Retina (tissue), 1 donor: ENCODE results near the gene SPACA9.

Experiments
- DNase-seq: peaks from one replicate; pipeline ENCODE4 v3.0.0-alpha.2; 2016

Gene SPACA9

DNA sequence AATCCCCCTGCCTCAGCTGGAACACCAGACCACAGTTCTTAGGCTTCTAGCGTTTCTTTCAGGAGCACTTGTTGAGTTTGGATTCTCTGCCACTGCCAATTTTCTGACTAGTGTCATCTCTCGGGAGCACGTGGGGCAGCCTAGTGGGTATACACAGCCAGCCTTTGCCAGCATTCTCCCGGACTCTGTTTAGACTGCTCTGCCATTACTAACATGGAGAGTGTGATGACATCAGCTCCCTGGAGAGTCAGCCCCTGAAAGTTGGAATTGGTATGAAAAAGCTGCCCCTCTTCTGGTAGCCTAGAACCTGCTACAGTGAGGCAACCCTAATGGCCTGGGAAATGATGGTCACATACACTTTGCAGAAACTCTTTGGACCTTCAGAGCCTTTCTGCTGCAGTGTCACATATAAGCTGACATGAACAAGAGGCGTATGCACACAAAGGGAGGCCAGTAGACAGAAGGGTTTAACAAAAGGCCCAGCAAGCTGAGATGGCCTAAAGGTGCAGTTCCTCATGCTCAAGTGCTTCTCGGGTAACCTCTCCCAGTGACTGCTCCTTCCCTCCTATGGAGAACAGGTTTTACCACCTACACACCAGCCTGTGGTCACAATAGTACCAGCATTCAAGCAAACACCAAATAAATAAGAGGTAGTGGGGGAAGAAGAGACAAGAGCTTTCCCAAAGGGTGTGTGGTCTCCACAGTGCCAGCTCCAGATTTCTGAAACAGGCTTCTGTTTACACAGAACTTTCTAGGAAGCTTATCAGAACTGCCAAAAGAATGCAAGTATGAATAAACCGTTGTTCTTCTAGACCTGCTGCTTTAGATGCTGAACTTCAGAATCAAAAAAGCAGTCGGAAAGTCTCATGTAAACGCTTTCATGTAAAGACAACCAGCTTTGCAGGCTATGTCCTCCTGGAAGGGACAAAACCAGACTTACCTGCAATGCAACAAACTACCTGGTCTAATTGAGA is 16.5 kb downstream of the SPACA9 start:
- no peak for DNase-seq

DNA sequence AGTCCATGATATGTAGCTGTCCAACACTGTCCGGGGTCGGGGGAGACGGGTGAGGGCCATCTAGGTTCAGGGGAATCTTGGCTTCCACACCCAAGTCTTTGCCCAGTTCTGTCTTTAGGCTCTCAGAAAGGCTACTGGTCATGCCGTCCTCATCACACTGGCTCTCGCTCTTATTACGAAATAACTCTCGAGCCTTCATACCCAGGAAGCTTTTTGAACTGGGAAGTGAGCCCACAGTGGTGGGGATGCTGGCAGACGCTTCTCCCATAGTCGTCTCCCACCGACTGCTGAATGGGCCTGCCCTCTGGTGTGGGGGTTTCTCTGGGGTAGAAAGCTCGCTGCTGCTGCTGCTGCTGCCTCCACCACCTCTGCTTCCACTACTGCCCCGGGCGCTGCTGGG is 17.6 kb downstream of the SPACA9 start:
- no peak for DNase-seq

DNA sequence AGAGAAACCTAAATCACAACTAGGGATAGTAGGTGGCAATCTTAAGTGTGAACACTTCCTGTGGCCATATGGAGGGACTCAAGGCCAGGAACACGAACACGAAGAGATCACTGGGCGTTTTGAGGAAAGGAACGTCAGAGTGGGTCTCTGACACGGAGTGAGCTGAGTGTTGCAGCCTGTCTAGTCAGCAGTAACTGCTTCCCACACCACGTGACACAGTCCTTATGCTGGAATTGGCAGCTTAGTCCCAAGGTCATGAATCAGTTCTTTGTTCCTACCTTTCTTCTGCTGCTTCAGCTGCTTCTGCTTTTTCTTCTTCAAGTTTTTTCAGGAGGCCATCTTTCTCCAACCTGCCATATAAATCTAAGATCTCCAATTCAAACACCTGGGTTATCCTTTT is 18.2 kb downstream of the SPACA9 start:
- no peak for DNase-seq

DNA sequence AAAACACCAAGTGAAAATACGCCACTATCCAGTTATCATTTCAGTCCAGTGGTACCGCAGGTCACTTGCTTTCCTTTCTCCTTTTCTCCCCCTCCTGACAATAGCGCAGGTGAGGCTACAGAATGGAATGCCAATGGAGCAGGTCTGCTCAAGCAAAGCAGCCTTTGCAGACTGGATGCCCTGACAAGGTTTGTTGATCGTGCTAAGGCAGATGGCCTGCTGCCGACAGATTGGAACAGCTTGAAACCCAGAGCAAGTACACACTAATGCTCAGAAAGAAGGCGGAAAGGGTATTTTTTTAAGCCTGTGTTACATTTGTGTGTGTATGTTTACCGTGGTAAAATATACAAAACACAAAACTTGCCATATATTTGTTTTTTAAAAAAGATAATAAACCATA is 19.4 kb downstream of the SPACA9 start:
- no peak for DNase-seq

DNA sequence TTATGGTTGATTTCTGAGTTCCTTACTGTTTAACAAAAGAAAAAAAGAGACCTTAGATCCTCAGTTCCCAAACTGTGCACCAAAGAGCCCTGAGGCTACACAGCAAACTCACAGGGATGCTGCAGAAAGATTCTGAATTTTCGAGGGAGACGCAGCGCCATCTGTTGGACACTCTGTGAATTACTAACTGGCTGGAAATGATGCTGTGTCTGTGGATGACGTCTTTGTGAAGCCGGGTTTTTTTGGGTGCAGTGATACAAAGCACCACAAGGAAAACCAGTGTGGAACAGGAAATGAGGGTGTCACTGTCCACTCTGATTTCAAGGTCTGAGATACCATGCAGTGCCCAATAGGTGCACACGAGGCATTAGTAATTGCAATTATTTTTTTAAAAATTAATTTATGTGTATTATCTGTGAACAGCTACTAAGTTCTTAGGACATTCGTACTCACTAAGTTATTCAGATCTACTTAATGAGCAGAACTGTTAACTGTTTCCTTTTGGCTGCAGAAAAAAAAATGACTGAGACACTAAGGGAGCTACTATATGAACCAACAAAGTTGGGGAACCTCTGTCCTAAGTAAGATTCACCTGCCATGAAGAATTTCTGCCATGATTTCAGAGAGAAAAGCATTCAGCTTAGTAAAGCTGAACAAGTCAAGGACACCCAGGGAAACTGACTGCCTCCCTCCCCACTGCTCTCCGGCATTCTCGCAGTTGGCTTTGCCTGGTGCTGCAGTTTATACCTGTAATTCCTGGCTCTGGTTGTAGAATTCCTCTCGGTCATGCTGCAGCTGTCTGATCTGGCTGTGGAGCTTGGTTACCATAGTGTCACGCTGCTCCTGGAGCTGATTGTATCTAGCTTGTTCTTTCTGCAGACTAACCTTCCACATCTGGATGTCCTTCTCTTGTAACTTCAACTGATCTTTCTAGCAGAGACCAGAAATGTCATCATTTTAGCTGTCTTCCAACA is 23.4 kb downstream of the SPACA9 start:
- peak; percentile 91 for DNase-seq

DNA sequence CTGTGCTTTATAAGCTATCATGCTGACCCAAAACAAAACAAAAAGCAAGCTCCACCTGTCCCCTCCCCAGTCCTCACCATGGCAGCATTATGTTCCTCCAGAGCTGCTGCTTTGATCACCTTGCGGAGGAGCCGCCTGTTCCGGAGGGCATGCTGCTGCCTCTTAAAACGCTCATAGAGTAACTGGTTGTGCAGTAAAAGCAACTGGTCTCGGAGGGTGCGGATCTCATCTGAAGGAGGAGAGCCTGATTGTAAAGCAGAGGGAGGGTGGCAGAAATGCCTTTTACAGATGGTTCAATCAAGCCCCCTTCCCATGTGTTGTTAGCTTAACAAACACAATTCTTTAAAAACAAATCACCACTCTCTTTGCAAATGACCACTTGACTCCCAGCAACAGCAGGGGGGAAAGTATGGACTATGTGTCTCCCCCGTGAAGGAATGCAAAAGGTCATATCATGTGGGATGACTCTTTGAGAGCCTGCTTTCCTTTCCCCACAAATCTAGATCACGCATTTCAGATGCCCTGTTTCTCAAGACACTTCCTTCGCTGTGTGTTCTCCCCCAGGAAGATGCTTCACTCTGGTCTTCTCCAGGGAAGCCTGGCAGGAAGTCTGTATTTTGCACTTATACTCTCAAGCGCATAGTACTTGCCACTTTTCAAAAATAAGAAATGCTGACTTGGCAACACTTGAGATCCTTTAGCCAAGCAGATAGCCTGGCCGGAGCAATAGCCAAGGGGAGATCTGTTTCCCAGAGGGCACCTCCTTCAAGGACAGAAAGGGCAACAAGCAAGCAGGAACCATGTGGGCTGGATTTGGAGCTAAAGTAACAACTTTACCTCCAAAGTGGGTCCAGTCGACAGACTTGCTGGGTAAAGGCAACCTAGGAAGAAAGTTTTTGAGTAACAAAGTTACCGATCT is 25.1 kb downstream of the SPACA9 start:
- no peak for DNase-seq

DNA sequence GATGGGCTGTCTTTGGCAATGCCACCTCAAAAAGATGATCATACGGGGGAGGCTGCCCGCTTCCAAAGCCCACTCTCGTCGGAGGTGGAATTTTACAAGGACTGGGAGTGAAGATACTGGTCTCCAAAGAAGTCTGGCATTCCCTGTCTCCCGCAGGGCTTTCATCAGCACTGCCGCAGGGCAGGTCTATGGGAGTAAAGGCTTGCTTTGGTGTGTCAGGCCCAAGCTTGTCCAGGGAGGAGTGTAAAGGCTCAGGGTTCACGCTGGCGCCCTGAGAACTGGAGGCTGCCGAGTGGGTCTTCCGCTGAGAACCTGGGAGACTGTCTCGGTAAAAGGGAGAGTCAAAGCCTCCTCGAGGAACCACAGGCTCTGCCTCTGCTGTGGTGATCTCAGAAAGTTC is 27.0 kb downstream of the SPACA9 start:
- no peak for DNase-seq

DNA sequence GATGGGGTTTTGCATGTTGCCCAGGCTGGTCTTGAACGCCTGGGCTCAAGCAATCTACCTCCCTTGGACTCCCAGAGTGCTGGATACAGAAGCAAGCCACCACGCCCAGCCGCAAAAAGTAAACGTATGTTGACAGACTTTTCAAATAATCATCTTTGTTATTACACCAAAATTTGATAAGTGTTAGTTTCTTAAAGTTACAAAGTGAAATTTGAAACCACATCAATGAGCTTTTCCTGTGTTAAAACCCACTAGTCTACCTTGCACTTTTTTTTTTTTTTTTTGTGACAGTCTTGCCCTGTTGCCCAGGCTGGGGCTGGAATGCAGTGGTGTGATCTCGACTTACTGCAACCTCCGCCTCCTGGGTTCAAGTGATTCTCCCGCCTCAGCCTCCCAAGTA is 29.9 kb downstream of the SPACA9 start:
- no peak for DNase-seq

DNA sequence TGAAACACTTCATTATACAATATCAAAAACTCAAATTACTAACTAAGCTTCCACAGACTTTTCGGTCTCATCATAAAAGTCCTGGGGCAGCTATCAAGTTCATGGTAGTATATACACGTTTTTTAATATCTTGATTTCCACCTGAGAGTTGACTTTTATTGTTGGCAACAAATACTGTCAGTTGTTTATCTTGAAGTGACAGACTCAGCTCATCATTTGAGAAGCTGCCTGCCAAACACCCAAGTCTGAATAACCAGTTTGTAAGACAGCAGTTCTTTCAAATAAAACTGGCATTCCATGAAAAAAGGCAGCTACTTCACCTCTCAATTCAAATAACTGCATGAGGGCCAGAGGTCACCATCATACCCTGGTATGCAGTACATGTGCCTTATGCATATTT is 30.6 kb downstream of the SPACA9 start:
- DNase-seq = no peak

DNA sequence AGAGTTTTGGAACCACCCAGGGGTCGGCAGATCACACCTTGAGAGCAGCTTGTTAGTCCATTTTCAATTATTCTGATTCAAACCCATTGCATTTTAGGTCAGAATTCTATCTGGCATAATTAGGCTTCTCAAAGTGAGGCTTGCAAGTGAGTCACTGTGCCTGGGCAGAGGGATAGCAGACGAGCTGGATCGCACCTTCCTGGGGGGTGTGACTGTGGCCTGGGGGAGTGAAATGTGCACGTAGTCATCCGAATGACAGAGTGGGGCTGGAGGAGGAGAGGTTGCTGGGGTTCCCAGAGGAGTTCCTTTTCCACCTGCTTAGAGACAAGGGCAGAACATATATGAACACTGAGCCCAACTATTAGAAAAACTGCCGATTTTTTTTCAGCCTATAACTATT is 31.7 kb downstream of the SPACA9 start:
- no peak for DNase-seq

DNA sequence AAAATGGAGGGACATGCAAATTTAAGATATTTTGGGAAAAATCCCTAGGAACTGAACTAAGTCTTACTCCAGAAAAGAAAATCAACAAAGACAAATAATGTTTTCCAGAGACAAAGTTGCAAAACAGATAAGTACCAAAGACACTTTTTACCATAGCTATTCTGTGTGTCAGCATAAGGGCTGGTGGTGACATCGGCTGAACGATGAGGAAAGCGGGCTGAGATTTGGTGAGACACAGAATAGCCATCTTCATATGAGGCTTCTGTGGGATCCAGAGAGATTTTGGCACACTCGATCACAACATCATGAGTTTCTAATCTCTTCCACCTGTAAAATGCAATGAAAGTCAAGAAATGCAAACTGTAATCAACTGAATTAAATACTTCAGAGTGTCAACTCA is 33.4 kb downstream of the SPACA9 start:
- no peak for DNase-seq

DNA sequence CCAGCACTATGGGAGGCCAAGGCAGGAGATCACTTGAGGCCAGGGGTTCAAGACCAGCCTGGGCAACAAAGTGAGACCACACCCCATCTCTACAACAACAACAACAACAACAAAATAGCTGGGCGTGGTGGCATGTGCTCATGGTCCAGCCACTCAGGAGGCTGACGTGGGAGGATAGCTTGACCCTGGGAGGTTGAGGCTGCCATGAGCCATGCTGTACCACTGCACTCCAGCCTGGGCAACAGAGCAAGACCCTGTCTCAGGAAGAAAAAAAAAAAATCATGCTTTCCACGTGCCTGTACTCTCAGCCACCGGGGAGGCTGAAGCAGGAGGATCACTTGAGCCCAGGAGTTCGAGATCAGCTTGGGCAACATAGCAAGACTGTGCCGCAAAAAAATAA is 36.2 kb downstream of the SPACA9 start:
- no peak for DNase-seq

DNA sequence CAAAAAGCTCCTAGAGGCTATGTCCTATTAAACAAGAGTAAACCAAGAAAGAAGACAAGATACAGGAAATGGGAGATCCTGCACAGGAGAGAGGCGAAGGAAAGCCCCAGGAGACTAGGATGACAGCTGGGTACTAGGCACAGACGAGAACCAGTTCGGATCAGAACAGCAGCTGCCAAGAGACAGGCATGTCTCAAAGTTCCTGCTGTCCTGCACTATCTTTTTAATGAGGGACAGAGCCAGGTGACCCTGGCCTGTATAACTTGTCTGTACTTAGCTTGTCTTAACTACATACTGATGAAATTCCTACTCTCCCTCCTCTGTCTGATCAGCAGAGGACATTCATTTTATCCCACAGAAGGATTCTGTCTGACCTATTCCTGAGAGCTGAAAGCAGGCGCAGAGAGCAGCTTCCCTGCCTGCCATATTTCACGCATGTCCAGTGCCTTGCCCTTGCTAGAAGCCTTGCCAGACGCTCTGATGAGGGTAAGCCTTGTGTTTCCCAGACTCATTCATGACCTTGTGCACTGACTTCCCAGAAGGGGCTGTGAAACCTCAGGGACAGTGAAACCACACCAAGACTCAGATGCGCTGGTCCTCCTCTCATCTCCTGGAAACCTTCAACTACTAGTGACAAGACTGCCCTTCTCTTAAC is 41.0 kb downstream of the SPACA9 start:
- DNase-seq = no peak

DNA sequence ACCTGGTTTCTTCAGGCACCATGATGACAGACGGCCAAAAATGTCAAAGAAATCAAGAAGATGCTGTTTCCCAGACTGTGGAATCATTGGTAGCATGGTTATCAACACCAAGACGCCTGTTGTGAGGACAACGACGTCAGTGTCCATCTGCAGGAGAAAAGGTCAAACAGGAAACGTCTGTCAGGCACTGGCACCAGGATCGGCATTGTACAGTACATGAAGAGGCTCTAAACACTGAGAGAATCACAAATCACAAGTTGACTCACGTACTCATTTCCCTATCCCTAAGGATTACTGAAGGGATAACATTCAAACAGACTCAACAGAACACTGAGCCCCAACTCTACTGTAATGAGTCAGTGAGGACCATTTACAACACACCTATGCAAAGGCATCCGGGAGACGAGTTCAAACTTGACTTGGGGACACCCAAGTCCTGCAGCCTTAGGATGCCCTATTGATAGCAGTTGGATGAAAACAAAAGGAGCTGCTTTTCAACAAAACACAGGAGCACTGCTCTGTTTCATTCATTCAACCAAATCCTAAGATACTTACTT is 44.7 kb downstream of the SPACA9 start:
- DNase-seq = no peak

DNA sequence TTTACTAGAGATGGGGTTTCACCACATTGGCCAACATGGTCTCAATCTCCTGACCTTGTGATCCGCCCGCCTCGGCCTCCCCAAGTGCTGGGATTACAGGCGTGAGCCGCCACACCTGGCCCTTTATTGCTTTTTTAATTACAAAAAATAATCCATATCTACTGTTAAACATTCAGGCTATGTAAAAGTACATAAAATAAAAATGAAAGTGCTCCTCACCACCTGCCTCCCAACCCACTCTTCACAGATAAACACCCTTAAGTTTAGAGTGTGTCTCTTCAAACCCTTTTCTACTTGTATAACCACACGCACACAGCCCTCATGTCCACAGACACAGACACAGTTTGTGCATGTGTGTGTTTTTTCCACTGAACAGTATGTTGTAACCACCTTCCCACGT is 49.0 kb downstream of the SPACA9 start:
- DNase-seq = no peak

DNA sequence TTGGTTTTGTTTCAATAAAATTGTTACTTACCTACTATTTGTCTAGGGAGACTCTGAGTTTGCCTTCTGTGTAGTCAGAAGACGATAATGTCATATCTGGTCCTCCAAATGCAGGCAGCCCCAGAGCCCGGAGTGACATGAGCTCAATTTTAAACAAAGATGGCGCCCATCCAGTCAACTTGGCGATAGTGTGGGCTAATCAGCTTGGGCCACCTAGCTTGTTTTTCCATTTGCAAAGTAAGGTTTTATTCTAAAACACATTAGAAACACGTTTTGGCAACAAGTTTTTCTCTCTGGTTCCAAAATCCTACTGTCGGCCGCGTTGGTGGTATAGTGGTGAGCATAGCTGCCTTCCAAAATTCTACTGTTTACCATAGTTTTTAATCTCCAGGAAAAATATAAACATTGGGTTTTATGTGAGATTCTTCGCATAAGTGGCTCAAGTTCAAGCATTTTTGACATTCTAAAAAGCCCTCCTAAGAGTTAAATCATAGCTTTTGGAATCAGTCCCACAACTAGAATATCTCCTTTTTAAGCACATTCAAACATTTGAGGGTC is 52.6 kb downstream of the SPACA9 start:
- DNase-seq = no peak

DNA sequence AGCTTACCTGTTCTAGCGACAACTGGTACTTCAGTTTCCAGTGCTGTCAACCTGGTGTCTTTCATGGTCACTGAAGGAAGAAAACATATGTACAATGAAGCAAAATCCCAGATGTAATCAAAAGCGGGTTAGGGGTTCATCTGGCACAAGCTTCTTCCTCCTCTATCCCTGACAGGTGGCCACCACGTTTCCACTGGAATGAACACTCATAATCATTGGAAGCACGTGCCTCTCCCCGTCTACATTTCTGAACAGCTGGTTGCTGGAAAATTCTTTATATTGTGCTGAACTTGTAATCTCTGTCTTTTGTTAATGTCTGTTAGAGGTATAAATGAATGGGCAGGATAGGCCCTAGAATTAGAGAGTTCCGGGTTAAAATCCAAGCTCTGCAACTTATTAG is 56.3 kb downstream of the SPACA9 start:
- DNase-seq = no peak

DNA sequence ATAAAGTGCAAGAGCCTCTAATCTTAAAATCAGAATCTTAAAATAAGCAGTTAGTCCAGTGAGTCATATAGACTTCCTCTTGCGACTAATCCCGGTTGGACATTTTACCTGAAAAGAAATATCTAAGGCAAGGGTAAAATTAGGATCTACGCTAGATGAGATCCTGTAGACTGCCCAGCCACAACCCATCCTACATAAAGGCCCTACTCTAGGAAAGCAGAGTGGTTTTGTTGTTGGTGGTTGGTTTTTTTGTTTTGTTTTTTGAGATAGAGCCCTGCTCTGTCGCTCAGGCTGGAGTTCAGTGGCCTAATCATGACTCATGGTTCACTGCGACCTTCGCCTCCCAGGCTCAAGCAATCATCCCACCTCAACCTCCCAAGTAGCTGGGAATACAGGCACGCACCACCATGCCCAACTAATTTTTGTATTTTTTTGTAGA is 58.8 kb downstream of the SPACA9 start:
- DNase-seq = no peak

DNA sequence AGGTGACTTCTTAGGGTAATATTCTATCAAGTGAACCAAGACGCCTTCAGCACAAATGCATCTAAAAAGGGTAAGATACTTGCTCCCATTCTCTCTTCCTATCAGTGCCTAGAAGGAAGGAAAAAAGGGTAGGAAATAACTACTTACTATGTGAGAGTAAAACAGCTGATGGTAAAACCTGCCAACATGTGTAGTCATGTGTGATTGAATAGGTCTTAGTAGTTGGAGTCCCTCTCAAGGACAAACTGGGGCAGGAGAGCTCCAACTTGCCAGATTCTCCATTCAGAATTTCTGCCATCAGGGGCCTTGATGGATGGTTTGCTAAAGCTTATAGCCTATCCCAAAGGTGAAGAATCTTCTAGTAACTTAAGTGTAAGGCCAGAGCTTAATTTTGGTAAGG is 60.5 kb downstream of the SPACA9 start:
- no peak for DNase-seq
